ENCODE data around the gene PLBD2.

DNA sequence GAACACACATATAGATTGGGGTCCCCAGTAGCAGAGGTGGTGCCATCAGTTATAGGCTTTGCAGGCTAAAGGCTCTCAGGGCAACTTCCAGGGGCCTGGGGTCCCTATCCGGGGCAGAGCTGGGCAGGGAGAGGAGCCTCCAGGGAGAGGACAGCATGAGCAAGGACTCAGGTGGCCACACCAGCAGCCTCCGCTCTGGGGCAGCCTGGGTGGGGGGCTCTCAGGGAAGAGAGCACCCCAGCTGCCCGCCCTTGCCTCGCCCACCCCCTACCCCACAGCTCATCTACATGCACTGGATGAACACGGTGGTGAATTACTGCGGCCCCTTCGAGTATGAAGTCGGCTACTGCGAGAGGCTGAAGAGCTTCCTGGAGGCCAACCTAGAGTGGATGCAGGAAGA lies 14.0 kb downstream of the PLBD2 start:
- TF ChIP-seq CTCF (IDR thresholded peaks at IDR 0.05; ENCODE audit: insufficient read depth, low read depth, low read length) = no peak
- no peak for TF ChIP-seq EZH2 (IDR thresholded peaks at IDR 0.05; ENCODE audit: insufficient read depth, low read length)

Data from astrocyte (in vitro differentiated cells and primary cell).